NCI-H2107 treated with DMSO at 0.1 percent for 48 hours (cell line): ENCODE data around the gene WDR41.
A peak's percentile ranks its signal among the peaks of the same experiment; 100 is the strongest.

Experiments
- DNase-seq: peaks from one replicate; lab custom pipeline; 2025; ENCODE audit not compliant: unreplicated experiment; lab: John Stamatoyannopoulos, UW

Gene WDR41

GRCh38 chr5:77449277-77449676 is 42.8 kb downstream of the WDR41 start:
- no peak for DNase-seq

- DNase-seq = no peak
These were observed 43.3 kb downstream of the WDR41 start for GRCh38 chr5:77448831-77449230.

- no peak for DNase-seq
These were observed 47.8 kb downstream of the WDR41 start for GRCh38 chr5:77444356-77444755.

- DNase-seq = no peak
These were observed 48.4 kb downstream of the WDR41 start for GRCh38 chr5:77443670-77444069.

- no peak for DNase-seq
These were observed 54.0 kb downstream of the WDR41 start for GRCh38 chr5:77438071-77438470.

- peak; percentile 21 for DNase-seq
These were observed 54.9 kb downstream of the WDR41 start for GRCh38 chr5:77437194-77437593.

- DNase-seq = no peak
These were observed 60.4 kb downstream of the WDR41 start for GRCh38 chr5:77431719-77432118.

GRCh38 chr5:77431286-77431685 is 60.8 kb downstream of the WDR41 start:
- DNase-seq = no peak

GRCh38 chr5:77430726-77431125 is 61.4 kb downstream of the WDR41 start:
- DNase-seq = no peak

GRCh38 chr5:77428526-77428925 is 63.6 kb downstream of the WDR41 start:
- DNase-seq = no peak

GRCh38 chr5:77427998-77428397 is 64.1 kb downstream of the WDR41 start:
- no peak for DNase-seq

- no peak for DNase-seq
These were observed 65.4 kb downstream of the WDR41 start for GRCh38 chr5:77426670-77427069.

GRCh38 chr5:77425998-77426659 is 66.0 kb downstream of the WDR41 start:
- DNase-seq = no peak

GRCh38 chr5:77425420-77425819 is 66.7 kb downstream of the WDR41 start:
- DNase-seq = no peak

GRCh38 chr5:77424921-77425320 is 67.2 kb downstream of the WDR41 start:
- no peak for DNase-seq

GRCh38 chr5:77423022-77423750 is 68.9 kb downstream of the WDR41 start:
- no peak for DNase-seq

- no peak for DNase-seq
These were observed 71.2 kb downstream of the WDR41 start for GRCh38 chr5:77420940-77421339.

GRCh38 chr5:77419644-77420582 is 72.2 kb downstream of the WDR41 start:
- DNase-seq = no peak

GRCh38 chr5:77418601-77419581 is 73.2 kb downstream of the WDR41 start:
- no peak for DNase-seq

- no peak for DNase-seq
These were observed 74.0 kb downstream of the WDR41 start for GRCh38 chr5:77418162-77418561.
